WTC11 (cell line): ENCODE results near the gene SARM1. TPM values are rescaled to one million over a fixed set of nuclear protein-coding genes. Genes with fewer than 3 reads are reported as not detected.

Experiments
- ATAC-seq: fragments of 200-7000 bp; cut with Tn5 transposase; 2 replicates; pipeline ENCODE4 v1.10.0; 2021; ENCODE audit warnings: mild to moderate bottlenecking, moderate library complexity
- CTCF ChIA-PET: fragments of 300-600 bp; sonication (Branson Sonifier 250); formaldehyde crosslinking; loops from one replicate; lab custom pipeline; 2021; ENCODE audit warnings: antibody characterized with exemption; lab: Charles Lee
- POLR2A ChIA-PET: fragments of 350-600 bp; sonication (Branson Sonifier 250); formaldehyde crosslinking; loops from one replicate; lab custom pipeline; 2021; ENCODE audit warnings: antibody characterized with exemption; lab: Charles Lee
- DNase-seq: peaks from one replicate; pipeline ENCODE4 v3.0.0; 2021; ENCODE audit warnings: low spot score
- H3K27ac Mint-ChIP-seq: 2 replicates; pipeline ENCODE4 v1.8.0; 2021; ENCODE audit warnings: mixed read lengths
- H3K27me3 Mint-ChIP-seq: 2 replicates; pipeline ENCODE4 v1.8.0; 2021; ENCODE audit warnings: low read depth, mild to moderate bottlenecking, moderate library complexity, mixed read lengths
- H3K36me3 Mint-ChIP-seq: 2 replicates; pipeline ENCODE4 v1.8.0; 2021; ENCODE audit warnings: mixed read lengths
- H3K4me1 Mint-ChIP-seq: 2 replicates; pipeline ENCODE4 v1.8.0; 2022; ENCODE audit warnings: mixed read lengths
- H3K4me3 Mint-ChIP-seq: 2 replicates; pipeline ENCODE4 v1.8.0; 2021; ENCODE audit warnings: mild to moderate bottlenecking, moderate library complexity, mixed read lengths
- H3K9me3 Mint-ChIP-seq: 2 replicates; pipeline ENCODE4 v1.8.0; 2021; ENCODE audit warnings: mixed read lengths
- ATF1 ChIP-seq: sonication (generic); formaldehyde crosslinking; IDR thresholded peaks from 2 replicates; pipeline ENCODE4 v1.8.1; 2023; ENCODE audit warnings: mild to moderate bottlenecking, moderate library complexity, missing genetic modification reagents
- ETV6 ChIP-seq: sonication (generic); formaldehyde crosslinking; IDR thresholded peaks from 2 replicates; pipeline ENCODE4 v1.8.1; 2022; ENCODE audit warnings: mild to moderate bottlenecking, missing genetic modification reagents
- FOXJ3 ChIP-seq: sonication (generic); formaldehyde crosslinking; IDR thresholded peaks from 2 replicates; pipeline ENCODE4 v1.9.0; 2021; ENCODE audit warnings: missing genetic modification reagents, mild to moderate bottlenecking, borderline replicate concordance
- FOXK1 ChIP-seq: sonication (generic); formaldehyde crosslinking; IDR thresholded peaks from 2 replicates; pipeline ENCODE4 v1.8.0; 2022; ENCODE audit warnings: mild to moderate bottlenecking, moderate library complexity, missing genetic modification reagents
- GABPB1 ChIP-seq: sonication (generic); formaldehyde crosslinking; IDR thresholded peaks from 2 replicates; pipeline ENCODE4 v1.8.1; 2023; ENCODE audit warnings: mild to moderate bottlenecking, missing genetic modification reagents
- IRF2 ChIP-seq: sonication (generic); formaldehyde crosslinking; IDR thresholded peaks from 2 replicates; pipeline ENCODE4 v1.8.0; 2022; ENCODE audit warnings: low read depth, missing genetic modification reagents, borderline replicate concordance
- JAZF1 ChIP-seq: fragments of 250-450 bp; sonication (Bioruptor Pico); IDR thresholded peaks from 2 replicates; pipeline ENCODE4 v1.9.0; 2021; ENCODE audit warnings: moderate library complexity, mild to moderate bottlenecking, inconsistent platforms
- KAT7 ChIP-seq: sonication (generic); formaldehyde crosslinking; IDR thresholded peaks from 2 replicates; pipeline ENCODE4 v1.8.1; 2023; ENCODE audit warnings: missing genetic modification reagents, mild to moderate bottlenecking, borderline replicate concordance
- NR2C2 ChIP-seq: sonication (generic); formaldehyde crosslinking; IDR thresholded peaks from 2 replicates; pipeline ENCODE4 v1.8.0; 2022; ENCODE audit warnings: mild to moderate bottlenecking, missing genetic modification reagents
- RELA ChIP-seq: sonication (generic); formaldehyde crosslinking; IDR thresholded peaks from 2 replicates; pipeline ENCODE4 v1.8.1; 2022; ENCODE audit warnings: missing genetic modification reagents, mild to moderate bottlenecking, borderline replicate concordance
- ZNF219 ChIP-seq: sonication (generic); formaldehyde crosslinking; IDR thresholded peaks from 2 replicates; pipeline ENCODE4 v1.8.0; 2023; ENCODE audit warnings: missing genetic modification reagents, mild to moderate bottlenecking, borderline replicate concordance
- ZNF263 ChIP-seq: sonication (generic); formaldehyde crosslinking; IDR thresholded peaks from 2 replicates; pipeline ENCODE4 v1.8.1; 2022; ENCODE audit warnings: low read depth, mild to moderate bottlenecking, moderate library complexity, missing genetic modification reagents
- ZNF396 ChIP-seq: fragments of 250-450 bp; sonication (Bioruptor Pico); IDR thresholded peaks from 2 replicates; pipeline ENCODE4 v1.8.0; 2021; ENCODE audit warnings: mild to moderate bottlenecking, moderate library complexity, borderline replicate concordance
- ZNF423 ChIP-seq: fragments of 250-450 bp; sonication (Bioruptor Pico); IDR thresholded peaks from 2 replicates; pipeline ENCODE4 v2.1.2; 2022; ENCODE audit warnings: mild to moderate bottlenecking, moderate library complexity
- total RNA-seq: library from RNA; stranded (reverse); gene quantifications from 3 replicates; pipeline ENCODE4 v1.2.3, GENCODE V29; 2021
- TF ChIP-seq, protein P1 (sequence below): sonication (generic); formaldehyde crosslinking; IDR thresholded peaks from 2 replicates; pipeline ENCODE4 v1.8.0; 2023; ENCODE audit warnings: missing genetic modification reagents
- TF ChIP-seq, protein P2 (sequence below): sonication (generic); formaldehyde crosslinking; IDR thresholded peaks from 2 replicates; pipeline ENCODE4 v1.8.0; 2022; ENCODE audit warnings: mild to moderate bottlenecking, missing genetic modification reagents
- TF ChIP-seq, protein P3 (sequence below): sonication (generic); formaldehyde crosslinking; IDR thresholded peaks from 2 replicates; pipeline ENCODE4 v1.8.0; 2023; ENCODE audit warnings: mild to moderate bottlenecking, missing genetic modification reagents
- TF ChIP-seq, protein P4 (sequence below): fragments of 250-450 bp; sonication (Bioruptor Pico); IDR thresholded peaks from 2 replicates; pipeline ENCODE4 v1.9.0; 2021; ENCODE audit warnings: mild to moderate bottlenecking, borderline replicate concordance
- TF ChIP-seq, protein P5 (sequence below): sonication (generic); formaldehyde crosslinking; IDR thresholded peaks from 2 replicates; pipeline ENCODE4 v1.8.1; 2023; ENCODE audit warnings: mild to moderate bottlenecking, moderate library complexity, missing genetic modification reagents

Gene SARM1
- total RNA-seq, 1 experiment from 2014 or later, result 3.8 TPM

DNA sequence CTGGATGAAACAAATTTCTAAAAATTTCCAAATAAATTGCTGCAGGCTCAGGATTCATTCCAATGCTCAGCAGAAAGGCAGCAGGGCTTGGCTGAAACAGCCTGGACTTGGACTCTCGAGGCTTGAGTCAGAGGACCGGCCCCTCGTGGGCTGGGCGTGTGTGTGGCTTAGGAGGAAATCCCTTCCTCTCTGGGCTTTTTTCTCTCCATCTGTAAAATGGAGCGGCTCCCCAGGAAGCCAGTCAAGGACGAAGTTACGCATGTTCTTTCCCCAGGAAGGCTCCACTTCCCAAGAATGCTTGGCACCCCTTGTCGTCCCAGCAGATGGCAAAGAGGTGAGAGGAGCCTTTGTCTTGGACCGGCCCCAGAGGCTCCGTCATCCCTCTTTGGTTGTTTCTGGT, 21.0 kb downstream of the SARM1 start (continued):
- TF ChIP-seq ZNF423 (no peak), JAZF1 (CRISPR knock-in tag) (no peak), ZNF263 (CRISPR knock-in tag) (no peak), ZNF396 (CRISPR knock-in tag) (no peak), ATF1 (CRISPR knock-in tag) (no peak), GABPB1 (CRISPR knock-in tag) (no peak)
- TF ChIP-seq, protein P1, sequence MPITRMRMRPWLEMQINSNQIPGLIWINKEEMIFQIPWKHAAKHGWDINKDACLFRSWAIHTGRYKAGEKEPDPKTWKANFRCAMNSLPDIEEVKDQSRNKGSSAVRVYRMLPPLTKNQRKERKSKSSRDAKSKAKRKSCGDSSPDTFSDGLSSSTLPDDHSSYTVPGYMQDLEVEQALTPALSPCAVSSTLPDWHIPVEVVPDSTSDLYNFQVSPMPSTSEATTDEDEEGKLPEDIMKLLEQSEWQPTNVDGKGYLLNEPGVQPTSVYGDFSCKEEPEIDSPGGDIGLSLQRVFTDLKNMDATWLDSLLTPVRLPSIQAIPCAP, result no peak
- TF ChIP-seq, protein P2, sequence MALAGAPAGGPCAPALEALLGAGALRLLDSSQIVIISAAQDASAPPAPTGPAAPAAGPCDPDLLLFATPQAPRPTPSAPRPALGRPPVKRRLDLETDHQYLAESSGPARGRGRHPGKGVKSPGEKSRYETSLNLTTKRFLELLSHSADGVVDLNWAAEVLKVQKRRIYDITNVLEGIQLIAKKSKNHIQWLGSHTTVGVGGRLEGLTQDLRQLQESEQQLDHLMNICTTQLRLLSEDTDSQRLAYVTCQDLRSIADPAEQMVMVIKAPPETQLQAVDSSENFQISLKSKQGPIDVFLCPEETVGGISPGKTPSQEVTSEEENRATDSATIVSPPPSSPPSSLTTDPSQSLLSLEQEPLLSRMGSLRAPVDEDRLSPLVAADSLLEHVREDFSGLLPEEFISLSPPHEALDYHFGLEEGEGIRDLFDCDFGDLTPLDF (CRISPR knock-in tag), result no peak

DNA sequence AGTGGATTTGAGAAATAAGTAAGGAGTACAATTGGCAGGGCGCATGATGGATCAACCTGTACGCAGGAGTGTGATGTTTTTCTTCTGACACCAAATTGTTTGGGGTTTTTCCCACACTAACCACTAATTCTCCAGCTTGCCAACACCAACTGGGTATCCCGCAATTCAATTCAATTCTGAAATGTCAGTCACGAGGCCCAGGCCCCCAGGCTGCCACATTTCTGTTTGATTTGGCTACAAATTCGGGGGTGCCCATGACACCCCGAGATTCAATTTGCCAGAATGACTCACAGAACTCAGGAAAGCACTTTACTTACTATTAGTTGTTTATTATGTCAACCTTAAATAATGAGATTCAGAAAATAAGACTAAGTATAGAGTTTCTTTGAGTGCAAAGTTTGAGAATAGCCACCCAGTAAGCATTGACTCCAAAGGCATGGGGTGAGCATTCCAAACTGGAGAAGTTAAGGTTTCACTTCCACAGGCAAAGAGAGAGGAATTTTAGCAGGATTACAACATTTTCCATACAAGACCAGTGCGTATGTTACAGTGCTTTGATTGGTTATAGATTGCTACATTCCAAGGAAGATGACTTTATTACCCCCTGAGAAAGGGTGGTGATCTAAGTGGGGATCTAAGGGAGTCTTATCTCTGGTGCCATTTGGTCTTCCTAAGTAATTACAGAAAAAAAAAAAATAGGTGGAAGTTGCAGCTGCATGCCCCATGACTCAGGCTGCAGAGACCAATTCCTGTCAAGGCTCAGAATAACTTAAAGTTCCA, 23.0 kb downstream of the SARM1 start:
- DNase-seq, result no peak
- Mint-ChIP-seq H3K27me3 (peaks cover 4% of the 10 kb centered on the region; the same call in 1 of the 2 replicates), H3K4me1 (peaks cover 9% of the 10 kb centered on the region), H3K36me3 (peaks cover 13% of the 10 kb centered on the region), H3K4me3 (no peak overlapping the region), H3K9me3 (no peaks in the 10 kb centered on the region), H3K27ac (no peak overlapping the region)
- POLR2A ChIA-PET, result no interaction called here
- CTCF ChIA-PET, result no interaction called here
- no peak for ATAC-seq
- no peak for TF ChIP-seq KAT7 (CRISPR knock-in tag)
- TF ChIP-seq, protein P3, sequence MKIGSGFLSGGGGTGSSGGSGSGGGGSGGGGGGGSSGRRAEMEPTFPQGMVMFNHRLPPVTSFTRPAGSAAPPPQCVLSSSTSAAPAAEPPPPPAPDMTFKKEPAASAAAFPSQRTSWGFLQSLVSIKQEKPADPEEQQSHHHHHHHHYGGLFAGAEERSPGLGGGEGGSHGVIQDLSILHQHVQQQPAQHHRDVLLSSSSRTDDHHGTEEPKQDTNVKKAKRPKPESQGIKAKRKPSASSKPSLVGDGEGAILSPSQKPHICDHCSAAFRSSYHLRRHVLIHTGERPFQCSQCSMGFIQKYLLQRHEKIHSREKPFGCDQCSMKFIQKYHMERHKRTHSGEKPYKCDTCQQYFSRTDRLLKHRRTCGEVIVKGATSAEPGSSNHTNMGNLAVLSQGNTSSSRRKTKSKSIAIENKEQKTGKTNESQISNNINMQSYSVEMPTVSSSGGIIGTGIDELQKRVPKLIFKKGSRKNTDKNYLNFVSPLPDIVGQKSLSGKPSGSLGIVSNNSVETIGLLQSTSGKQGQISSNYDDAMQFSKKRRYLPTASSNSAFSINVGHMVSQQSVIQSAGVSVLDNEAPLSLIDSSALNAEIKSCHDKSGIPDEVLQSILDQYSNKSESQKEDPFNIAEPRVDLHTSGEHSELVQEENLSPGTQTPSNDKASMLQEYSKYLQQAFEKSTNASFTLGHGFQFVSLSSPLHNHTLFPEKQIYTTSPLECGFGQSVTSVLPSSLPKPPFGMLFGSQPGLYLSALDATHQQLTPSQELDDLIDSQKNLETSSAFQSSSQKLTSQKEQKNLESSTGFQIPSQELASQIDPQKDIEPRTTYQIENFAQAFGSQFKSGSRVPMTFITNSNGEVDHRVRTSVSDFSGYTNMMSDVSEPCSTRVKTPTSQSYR (CRISPR knock-in tag), result no peak

DNA sequence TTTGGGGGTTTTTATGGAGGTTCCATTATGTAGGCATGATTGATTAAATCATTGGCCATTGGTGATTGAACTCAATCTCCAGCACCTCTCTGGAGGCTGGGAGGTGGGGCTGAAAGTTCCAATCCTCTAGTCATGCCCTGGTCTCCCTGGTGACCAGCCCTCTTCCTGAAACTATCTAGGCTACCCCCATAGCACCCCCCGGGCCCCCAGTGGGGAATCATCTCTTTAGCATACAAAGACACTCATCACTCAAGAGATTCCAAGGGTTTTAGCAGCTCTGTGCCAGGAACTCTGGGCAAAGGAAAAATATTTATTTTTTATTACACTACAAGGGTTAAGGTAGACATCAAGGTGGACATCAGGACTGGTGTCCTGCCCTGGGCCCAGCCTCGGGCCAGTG, 23.9 kb downstream of the SARM1 start:
- ATAC-seq, result no peak
- peaks cover 12% of the 10 kb centered on the region for H3K36me3 Mint-ChIP-seq
- ChIA-PET POLR2A (no interaction called here), CTCF (interaction anchor here (2.0 kb wide), 1 partner anchor 29 kb away, joined by 5 read pairs; no protein-coding TSS in a partner anchor)
- no peaks in the 10 kb centered on the region for H3K9me3 Mint-ChIP-seq
- DNase-seq, result no peak
- H3K4me1 Mint-ChIP-seq, result peaks cover 9% of the 10 kb centered on the region
- H3K27ac Mint-ChIP-seq, result no peak overlapping the region
- H3K27me3 Mint-ChIP-seq, result peaks cover 9% of the 10 kb centered on the region; the same call in 1 of the 2 replicates
- no peak overlapping the region for H3K4me3 Mint-ChIP-seq
- TF ChIP-seq RELA (CRISPR knock-in tag) (no peak), ETV6 (CRISPR knock-in tag) (no peak), FOXJ3 (CRISPR knock-in tag) (no peak), FOXK1 (CRISPR knock-in tag) (no peak), NR2C2 (CRISPR knock-in tag) (no peak), ZNF219 (no peak), IRF2 (CRISPR knock-in tag) (no peak)
- TF ChIP-seq, protein P4, sequence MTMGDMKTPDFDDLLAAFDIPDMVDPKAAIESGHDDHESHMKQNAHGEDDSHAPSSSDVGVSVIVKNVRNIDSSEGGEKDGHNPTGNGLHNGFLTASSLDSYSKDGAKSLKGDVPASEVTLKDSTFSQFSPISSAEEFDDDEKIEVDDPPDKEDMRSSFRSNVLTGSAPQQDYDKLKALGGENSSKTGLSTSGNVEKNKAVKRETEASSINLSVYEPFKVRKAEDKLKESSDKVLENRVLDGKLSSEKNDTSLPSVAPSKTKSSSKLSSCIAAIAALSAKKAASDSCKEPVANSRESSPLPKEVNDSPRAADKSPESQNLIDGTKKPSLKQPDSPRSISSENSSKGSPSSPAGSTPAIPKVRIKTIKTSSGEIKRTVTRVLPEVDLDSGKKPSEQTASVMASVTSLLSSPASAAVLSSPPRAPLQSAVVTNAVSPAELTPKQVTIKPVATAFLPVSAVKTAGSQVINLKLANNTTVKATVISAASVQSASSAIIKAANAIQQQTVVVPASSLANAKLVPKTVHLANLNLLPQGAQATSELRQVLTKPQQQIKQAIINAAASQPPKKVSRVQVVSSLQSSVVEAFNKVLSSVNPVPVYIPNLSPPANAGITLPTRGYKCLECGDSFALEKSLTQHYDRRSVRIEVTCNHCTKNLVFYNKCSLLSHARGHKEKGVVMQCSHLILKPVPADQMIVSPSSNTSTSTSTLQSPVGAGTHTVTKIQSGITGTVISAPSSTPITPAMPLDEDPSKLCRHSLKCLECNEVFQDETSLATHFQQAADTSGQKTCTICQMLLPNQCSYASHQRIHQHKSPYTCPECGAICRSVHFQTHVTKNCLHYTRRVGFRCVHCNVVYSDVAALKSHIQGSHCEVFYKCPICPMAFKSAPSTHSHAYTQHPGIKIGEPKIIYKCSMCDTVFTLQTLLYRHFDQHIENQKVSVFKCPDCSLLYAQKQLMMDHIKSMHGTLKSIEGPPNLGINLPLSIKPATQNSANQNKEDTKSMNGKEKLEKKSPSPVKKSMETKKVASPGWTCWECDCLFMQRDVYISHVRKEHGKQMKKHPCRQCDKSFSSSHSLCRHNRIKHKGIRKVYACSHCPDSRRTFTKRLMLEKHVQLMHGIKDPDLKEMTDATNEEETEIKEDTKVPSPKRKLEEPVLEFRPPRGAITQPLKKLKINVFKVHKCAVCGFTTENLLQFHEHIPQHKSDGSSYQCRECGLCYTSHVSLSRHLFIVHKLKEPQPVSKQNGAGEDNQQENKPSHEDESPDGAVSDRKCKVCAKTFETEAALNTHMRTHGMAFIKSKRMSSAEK (CRISPR knock-in tag), result no peak
- TF ChIP-seq, protein P5, sequence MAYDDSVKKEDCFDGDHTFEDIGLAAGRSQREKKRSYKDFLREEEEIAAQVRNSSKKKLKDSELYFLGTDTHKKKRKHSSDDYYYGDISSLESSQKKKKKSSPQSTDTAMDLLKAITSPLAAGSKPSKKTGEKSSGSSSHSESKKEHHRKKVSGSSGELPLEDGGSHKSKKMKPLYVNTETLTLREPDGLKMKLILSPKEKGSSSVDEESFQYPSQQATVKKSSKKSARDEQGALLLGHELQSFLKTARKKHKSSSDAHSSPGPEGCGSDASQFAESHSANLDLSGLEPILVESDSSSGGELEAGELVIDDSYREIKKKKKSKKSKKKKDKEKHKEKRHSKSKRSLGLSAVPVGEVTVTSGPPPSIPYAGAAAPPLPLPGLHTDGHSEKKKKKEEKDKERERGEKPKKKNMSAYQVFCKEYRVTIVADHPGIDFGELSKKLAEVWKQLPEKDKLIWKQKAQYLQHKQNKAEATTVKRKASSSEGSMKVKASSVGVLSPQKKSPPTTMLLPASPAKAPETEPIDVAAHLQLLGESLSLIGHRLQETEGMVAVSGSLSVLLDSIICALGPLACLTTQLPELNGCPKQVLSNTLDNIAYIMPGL (CRISPR knock-in tag), result no peak
